K562 (cell line): ENCODE results near the gene SVIP. TPM values are rescaled to one million over a fixed set of nuclear protein-coding genes. Genes with fewer than 3 reads are reported as not detected.

ENCODE experiments used
- ATAC-seq: fragments of 200-7000 bp; cut with Tn5 transposase; 3 replicates; pipeline ENCODE4 v1.9.1; 2020; ENCODE audit warnings: moderate library complexity
- Bru-seq: library from RNA; stranded (reverse); fragments of 400-500 nt; gene quantifications from one replicate; lab custom pipeline; 2021; lab: Mats Ljungman, UMichigan
- BruChase-seq, 2 experiments: library from RNA; stranded (reverse); fragments of 400-500 nt; gene quantifications; one replicate each; lab custom pipeline; 2021; lab: Mats Ljungman, UMichigan
- BruUV-seq: library from RNA; stranded (reverse); fragments of 400-500 nt; replicated peaks from 2 replicates; lab custom pipeline; 2021; lab: Mats Ljungman, UMichigan
- CTCF ChIA-PET: fragments of 300-600 bp; formaldehyde crosslinking; extraction: SDS; loops from one replicate; lab custom pipeline; 2021; ENCODE audit warnings: low intra/inter-chr PET ratio; lab: Yijun Ruan, JAX
- POLR2A ChIA-PET: fragments of 300-600, 350-650 bp; sonication (Branson Sonifier 250); formaldehyde crosslinking; extraction: SDS; loops from one replicate; lab custom pipeline; 2021; ENCODE audit warnings: antibody characterized with exemption, inconsistent platforms; lab: Yijun Ruan, JAX
- DNase-seq, 4 experiments: peaks; one replicate each; pipeline versions ENCODE4 v3.0.0 to v3.0.0-alpha.2; 2011 to 2018; ENCODE audit warnings: low spot score in 3 of 4, mixed read lengths in 3 of 4; ENCODE audit errors: extremely low read depth in 1 of 4
- FAIRE-seq: peaks from 2 replicates; lab custom pipeline; 2011; peaks lifted over from hg19 to GRCh38; lab: Jason Lieb, UNC
- H2AFZ ChIP-seq: 2 replicates; pipeline ENCODE4 v1.6.0; 2011; ENCODE audit warnings: low read depth, low read length, control low read depth, inconsistent platforms
- H3K27ac ChIP-seq: fragments of 200-600 bp; 3 replicates; pipeline ENCODE4 v1.8.0; 2011; ENCODE audit warnings: low read depth, mild to moderate bottlenecking, control low read depth, inconsistent platforms, low read length, moderate library complexity, mixed read lengths; ENCODE audit errors: extremely low read depth
- H3K27me3 ChIP-seq, 2 experiments: fragments of 300-600 bp in 1 of 2; 2 replicates in 1 of 2; 3 replicates in 1 of 2; pipeline versions ENCODE4 v1.6.0 to v1.8.0; 2011; ENCODE audit warnings: inconsistent platforms in 2 of 2, low read length in 2 of 2, mild to moderate bottlenecking in 1 of 2, mixed read lengths in 1 of 2, moderate library complexity in 1 of 2; ENCODE audit not compliant: control insufficient read depth in 2 of 2, insufficient read depth in 2 of 2
- H3K36me3 ChIP-seq: fragments of 300-600 bp; 3 replicates; pipeline ENCODE4 v1.8.0; 2011; ENCODE audit warnings: mild to moderate bottlenecking, low read length, inconsistent platforms; ENCODE audit not compliant: control insufficient read depth, insufficient read depth
- H3K4me1 ChIP-seq, 2 experiments: fragments of 200-600 bp in 1 of 2; replicated peaks in 1 of 2; 2 replicates in 1 of 2; 3 replicates in 1 of 2; pipeline versions ENCODE4 v1.5.1 to v1.8.0; 2011; ENCODE audit warnings: inconsistent platforms in 2 of 2, low read length in 2 of 2, mild to moderate bottlenecking in 1 of 2, mixed read lengths in 1 of 2, moderate library complexity in 1 of 2; ENCODE audit not compliant: control insufficient read depth in 2 of 2, insufficient read depth in 2 of 2
- H3K4me2 ChIP-seq: 2 replicates; pipeline ENCODE4 v1.6.1; 2011; ENCODE audit warnings: low read length, control low read depth, inconsistent platforms, mixed read lengths; ENCODE audit not compliant: insufficient read depth
- H3K4me3 ChIP-seq: fragments of 200-600 bp; sonication (generic), shearing (Covaris generic); 2 replicates; pipeline ENCODE4 v1.5.1; 2016; ENCODE audit warnings: control low read depth, inconsistent platforms
- H3K79me2 ChIP-seq: fragments of 200-600 bp; 3 replicates; pipeline ENCODE4 v1.8.0; 2011; ENCODE audit warnings: low read length, inconsistent platforms; ENCODE audit not compliant: control insufficient read depth, insufficient read depth
- H3K9ac ChIP-seq, 2 experiments: 2 replicates each; pipeline versions ENCODE4 v1.6.0 to v1.6.1; 2011; ENCODE audit warnings: low read depth in 2 of 2, low read length in 2 of 2, control low read depth in 1 of 2, inconsistent platforms in 1 of 2, mild to moderate bottlenecking in 1 of 2, mixed read lengths in 1 of 2; ENCODE audit not compliant: insufficient read depth in 1 of 2
- H3K9me1 ChIP-seq: one replicate; pipeline ENCODE4 v1.6.0; 2011; ENCODE audit warnings: inconsistent platforms, mild to moderate bottlenecking, low read length, moderate library complexity; ENCODE audit not compliant: control insufficient read depth, insufficient read depth
- H3K9me3 ChIP-seq: replicated peaks from 2 replicates; pipeline ENCODE4 v1.5.1; 2011; ENCODE audit warnings: low read depth, low read length, inconsistent platforms; ENCODE audit not compliant: control insufficient read depth, insufficient read depth
- H4K20me1 ChIP-seq: replicated peaks from 2 replicates; pipeline ENCODE4 v1.6.1; 2011; ENCODE audit warnings: low read length, inconsistent platforms, mixed read lengths; ENCODE audit not compliant: control insufficient read depth, insufficient read depth
- ATF4 ChIP-seq: fragments of 450-650 bp; formaldehyde crosslinking; IDR thresholded peaks from 2 replicates; pipeline ENCODE4 v1.4.0; 2022; ENCODE audit warnings: mild to moderate bottlenecking, moderate library complexity
- ETV1 ChIP-seq: fragments of 450-650 bp; conservative IDR thresholded peaks from 2 replicates; pipeline ENCODE4 v1.6.1; 2016; ENCODE audit warnings: missing genetic modification characterization, control low read depth, low read depth, missing compliant biosample characterization
- FOXJ2 ChIP-seq: fragments of 200-800 bp; sonication (Bioruptor generic); IDR thresholded peaks from 2 replicates; pipeline ENCODE4 v1.6.1; 2016; ENCODE audit warnings: missing genetic modification characterization, missing compliant biosample characterization
- GATA2 ChIP-seq: sonication (generic); formaldehyde crosslinking; IDR thresholded peaks from 2 replicates; pipeline ENCODE4 v1.4.0; 2020; ENCODE audit warnings: mild to moderate bottlenecking, missing genetic modification reagents
- MAFG ChIP-seq: fragments of 450-650 bp; conservative IDR thresholded peaks from 2 replicates; pipeline ENCODE4 v1.6.1; 2016; ENCODE audit warnings: missing genetic modification characterization, missing compliant biosample characterization
- NFRKB ChIP-seq: fragments of 450-650 bp; IDR thresholded peaks from 2 replicates; pipeline ENCODE4 v1.6.1; 2016; ENCODE audit warnings: low read depth
- NR2F6 ChIP-seq: fragments of 450-650 bp; formaldehyde crosslinking; IDR thresholded peaks from 2 replicates; pipeline ENCODE4 v1.4.0; 2020; ENCODE audit warnings: mild to moderate bottlenecking
- POLR2G ChIP-seq: fragments of 200-400 bp; formaldehyde crosslinking; IDR thresholded peaks from 2 replicates; pipeline ENCODE4 v1.6.1; 2017; ENCODE audit warnings: low read depth, mild to moderate bottlenecking, antibody characterized with exemption, low read length, moderate library complexity
- ZBTB11 ChIP-seq, 3 experiments: fragments of 200-800 bp in 1 of 3; fragments of 250-450 bp in 1 of 3; fragments of 450-650 bp in 1 of 3; sonication (Bioruptor Pico) in 1 of 3; sonication (Bioruptor generic) in 1 of 3; formaldehyde crosslinking in 1 of 3; IDR thresholded peaks; 2 replicates each; pipeline versions ENCODE4 v1.6.1 to v1.8.0; 2016 to 2022; ENCODE audit warnings: mild to moderate bottlenecking in 2 of 3, missing genetic modification characterization in 2 of 3, missing compliant biosample characterization in 1 of 3, moderate library complexity in 1 of 3
- ZNF41 ChIP-seq: fragments of 250-450 bp; sonication (Bioruptor Pico); conservative IDR thresholded peaks from 2 replicates; pipeline ENCODE4 v1.4.0; 2020; ENCODE audit warnings: mild to moderate bottlenecking
- WGBS: fragments of 100-300 bp; shearing (Covaris generic); methylation state at CpG from one replicate; pipeline ENCODE4 v1.1.6; 2016; ENCODE audit warnings: low coverage, mixed read lengths; ENCODE audit not compliant: insufficient coverage; ENCODE audit errors: missing lambda C conversion rate; 5-methylcytosine and 5-hydroxymethylcytosine counted together
- in situ Hi-C: fragments of 300-500 bp; cut with MboI; formaldehyde crosslinking; loops from 4 replicates; pipeline ENCODE4 v1.15.0; 2018; ENCODE audit warnings: inconsistent platforms, mixed read lengths
- intact Hi-C: fragments of 100-400 bp; cut with micrococcal nuclease; formaldehyde crosslinking; loops from 2 replicates; pipeline ENCODE4 v1.14.2; 2022
- long read RNA-seq, 3 experiments: library from polyadenylated mRNA in 2 of 3; library from RNA in 1 of 3; unstranded in 2 of 3; stranded (forward) in 1 of 3; transcript quantifications; one replicate each; pipeline ENCODE4 v2.0.0, GENCODE V29; 2019 to 2022
- polyA minus RNA-seq, 3 experiments: library from RNA; depleted of rRNA, polyadenylated mRNA; stranded (reverse); fragments of >200 nt; gene quantifications; 2 replicates each; pipeline ENCODE4 v1.2.3, GENCODE V29; 2011
- polyA plus RNA-seq, 8 experiments: library from polyadenylated mRNA; depleted of rRNA in 4 of 8; stranded (reverse) in 5 of 8; unstranded in 3 of 8; fragments of >200 nt; fragmentation: Nextera tagmentation in 2 of 8; fragmentation: Illumina TruSeq in 1 of 8; extraction: Ambion mirVana in 2 of 8; extraction: Trizol in 1 of 8; gene quantifications; 2 replicates each; pipeline versions ENCODE4 v1.2.1 to v1.2.3, GENCODE V29; 2011 to 2014; ENCODE audit warnings: inconsistent platforms in 1 of 8, missing spikeins in 1 of 8
- total RNA-seq, 7 experiments: library from RNA; depleted of rRNA in 6 of 7; stranded (reverse); fragments of >200 nt in 6 of 7; fragmentation: Illumina TruSeq in 2 of 7; extraction: Trizol in 2 of 7; gene quantifications; 2 replicates each; pipeline versions ENCODE4 v1.2.1 to v1.2.3, GENCODE V29; 2011 to 2021; ENCODE audit warnings: low replicate concordance in 1 of 7

The SVIP gene, protein sequence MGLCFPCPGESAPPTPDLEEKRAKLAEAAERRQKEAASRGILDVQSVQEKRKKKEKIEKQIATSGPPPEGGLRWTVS
- 3.7 and 11.4 TPM in 2 replicates for total RNA-seq (2011; cell fraction: chromatin; rRNA removed; ENCODE audit: low replicate concordance)
- total RNA-seq (2011; cell fraction: nucleolus; rRNA removed): 2.8 and 4.6 TPM in 2 replicates
- total RNA-seq (2011; cell fraction: nucleoplasm; rRNA removed): 6.9 and 15.3 TPM in 2 replicates
- total RNA-seq (2014; rRNA removed): 16.7 and 17.9 TPM in 2 replicates
- 51.1 and 69.5 TPM in 2 replicates for total RNA-seq (2014; rRNA removed; fragmentation: Illumina TruSeq; extraction: Trizol)
- total RNA-seq (2015; rRNA removed; fragmentation: Illumina TruSeq; extraction: Trizol): 24.2 and 26.2 TPM in 2 replicates
- 48.0 and 58.0 TPM in 2 replicates for total RNA-seq (2021)
- 21.7 and 50.5 TPM in 2 replicates for polyA plus RNA-seq (2011; rRNA removed)
- polyA plus RNA-seq (2011; cell fraction: cytosol; rRNA removed): 2.7 and 4.1 TPM in 2 replicates
- 4.0 TPM in 2 replicates for polyA plus RNA-seq (2011; cell fraction: nucleus; rRNA removed)
- 21.8 and 30.2 TPM in 2 replicates for polyA plus RNA-seq (2012)
- polyA plus RNA-seq (2014; fragmentation: Illumina TruSeq; extraction: Trizol): 23.2 and 23.6 TPM in 2 replicates
- polyA plus RNA-seq (2014; fragmentation: Nextera tagmentation; extraction: Ambion mirVana): 10 to 100 TPM; 47.5 to 62.5 TPM
- polyA plus RNA-seq (2014; rRNA removed): 27.7 and 35.2 TPM in 2 replicates
- 8.2 and 11.9 TPM in 2 replicates for polyA minus RNA-seq (2011; rRNA and poly(A)+ RNA removed)
- 4.0 and 4.7 TPM in 2 replicates for polyA minus RNA-seq (2011; cell fraction: cytosol; rRNA and poly(A)+ RNA removed)
- 8.1 and 10.6 TPM in 2 replicates for polyA minus RNA-seq (2011; cell fraction: nucleus; rRNA and poly(A)+ RNA removed)
- percentile 87 among the genes with signal in this experiment for Bru-seq, nascent RNA
- percentile 76 among the genes with signal in this experiment for BruChase-seq, experiment 1, labeled RNA remaining after a 2-hour chase
- BruChase-seq, experiment 2, labeled RNA remaining after a 6-hour chase: percentile 77 among the genes with signal in this experiment
- long read RNA-seq, experiment 1, full-length matches to known transcripts: 125 of 177 reads
- long read RNA-seq, experiment 1, partial matches to known transcripts: 43 of 177 reads
- long read RNA-seq, experiment 1, other reads (novel, unspliced or antisense): 9 of 177 reads
- long read RNA-seq, experiment 2, full-length matches to known transcripts: 29 of 41 reads
- long read RNA-seq, experiment 2, partial matches to known transcripts: 0 of 41 reads
- long read RNA-seq, experiment 2, other reads (novel, unspliced or antisense): 12 of 41 reads
- long read RNA-seq, experiment 3, full-length matches to known transcripts: 30 of 34 reads
- long read RNA-seq, experiment 3, partial matches to known transcripts: 0 of 34 reads
- long read RNA-seq, experiment 3, other reads (novel, unspliced or antisense): 4 of 34 reads

GRCh38 chr11:22829231-22830081, at the start of gene SVIP:
Gene SVIP, minus strand, starts transcription at chr11:22829801. Its CDS starts 53 bp downstream, at chr11:22829748.
- ChIA-PET POLR2A (interaction anchor here (0.6 to 1.6 kb wide), 10 partner anchors 9 to 640 kb away, joined by 3 to 7 read pairs (median 3); no protein-coding TSS in a partner anchor), CTCF (no interaction called here)
- FAIRE-seq (peak; percentile 75), ATAC-seq (peak; percentile 96), DNase-seq (peak; percentile 92 to 96 (median 96))
- Histone ChIP-seq H3K9me3 (no peaks in the 10 kb centered on the region), H3K27ac (peak within 1 kb of the TSS; percentile 85), H3K9me1 (no peaks in the 10 kb centered on the region), H3K79me2 (peaks cover 21% of the 10 kb centered on the region), H3K9ac (peak within 1 kb of the TSS; percentile 81 to 98), H3K4me1 (peaks cover 0 to 7% of the 10 kb centered on the region in 2 experiments; a peak in 2 of 5 replicates), H3K4me3 (peak within 1 kb of the TSS; percentile 80), H2AFZ (peak within 1 kb of the TSS; percentile 92), H4K20me1 (no peaks in the 10 kb centered on the region), H3K4me2 (peak within 1 kb of the TSS; percentile 89), H3K27me3 (no peaks in the 10 kb centered on the region), H3K36me3 (peaks cover 21% of the 10 kb centered on the region)
- in situ Hi-C loops: no loop called here
- WGBS: under 1% methylated on average over 42 of the region's 79 CpGs
- no TSS peak for BruUV-seq
- intact Hi-C loops: loop anchor here (2.0 to 5.0 kb wide), 2 partner anchors 37 to 207 kb away; no protein-coding TSS in a partner anchor
- no peak for TF ChIP-seq ATF4 (CRISPR knock-in tag)
- no peak for TF ChIP-seq NR2F6 (CRISPR knock-in tag)
- TF ChIP-seq FOXJ2 (tag): no peak
- no peak for TF ChIP-seq MAFG (tag)
- no peak for TF ChIP-seq GATA2 (CRISPR knock-in tag)
- no peak; the same call in 1 of the 2 replicates for TF ChIP-seq NFRKB
- TF ChIP-seq ZNF41 (CRISPR knock-in tag): no peak
- TF ChIP-seq ZBTB11 (CRISPR knock-in tag; IDR thresholded peaks at IDR 0.05): peak in 1 of 3 experiments; percentile 71; a peak in 2 of 6 replicates
- 0 out of 2 replicates have a peak, but pooled peaks have one; percentile 19 for TF ChIP-seq ETV1 (tag)
- TF ChIP-seq POLR2G: peak; percentile 93
